OCI-LY7 (cell line): ENCODE results near the gene STAG3. TPM values are rescaled to one million over a fixed set of nuclear protein-coding genes. Genes with fewer than 3 reads are reported as not detected.
"Not testable (repeated sequence)": the region's sequence is repeated elsewhere in the genome, so short reads cannot be mapped to it uniquely, and the experiment has no call there.

ENCODE experiments used
- BruUV-seq: library from RNA; stranded (reverse); fragments of 400-500 nt; replicated peaks from 2 replicates; lab custom pipeline; 2021; lab: Mats Ljungman, UMichigan
- CTCF ChIA-PET: fragments of 300-600 bp; sonication (Branson Sonifier 250); formaldehyde crosslinking; loops from one replicate; lab custom pipeline; 2022; ENCODE audit warnings: antibody characterized with exemption; ENCODE audit not compliant: unreplicated experiment; lab: Charles Lee
- POLR2A ChIA-PET: fragments of 300-600 bp; sonication (Branson Sonifier 250); formaldehyde crosslinking; loops from one replicate; lab custom pipeline; 2022; ENCODE audit warnings: antibody characterized with exemption; lab: Charles Lee
- DNase-seq: peaks from one replicate; pipeline ENCODE4 v3.0.0-alpha.2; 2015; ENCODE audit warnings: low spot score
- H2AFZ ChIP-seq: fragments of 200-600 bp; sonication (generic), shearing (Covaris generic); 2 replicates; pipeline ENCODE4 v1.6.1; 2014; ENCODE audit warnings: mild to moderate bottlenecking, antibody characterized with exemption, low read length, moderate library complexity
- H3K27ac ChIP-seq: fragments of 200-600 bp; sonication (generic); 2 replicates; pipeline ENCODE4 v1.5.1; 2014; ENCODE audit warnings: mixed run types, low read depth, mild to moderate bottlenecking, moderate library complexity, low read length, inconsistent platforms; ENCODE audit not compliant: poor library complexity, severe bottlenecking
- H3K36me3 ChIP-seq: fragments of 200-600 bp; sonication (generic); 2 replicates; pipeline ENCODE4 v1.6.1; 2014; ENCODE audit warnings: mild to moderate bottlenecking, antibody characterized with exemption, low read length, moderate library complexity, mixed read lengths; ENCODE audit not compliant: insufficient read depth
- H3K4me1 ChIP-seq: fragments of 200-600 bp; sonication (generic); 2 replicates; pipeline ENCODE4 v1.5.1; 2014; ENCODE audit warnings: mild to moderate bottlenecking, low read length; ENCODE audit not compliant: insufficient read depth, poor library complexity, severe bottlenecking
- H3K4me2 ChIP-seq: fragments of 200-600 bp; sonication (generic); 2 replicates; pipeline ENCODE4 v1.6.1; 2014; ENCODE audit warnings: mild to moderate bottlenecking, low read length
- H3K4me3 ChIP-seq: fragments of 200-600 bp; sonication (generic); 2 replicates; pipeline ENCODE4 v1.5.1; 2014; ENCODE audit warnings: mild to moderate bottlenecking, low read depth, low read length; ENCODE audit not compliant: poor library complexity, severe bottlenecking
- H3K79me2 ChIP-seq: fragments of 200-600 bp; sonication (generic); 2 replicates; pipeline ENCODE4 v1.6.1; 2016; ENCODE audit warnings: low read depth, mild to moderate bottlenecking, low read length, moderate library complexity, mixed read lengths; ENCODE audit not compliant: insufficient read depth
- H3K9me2 ChIP-seq: fragments of 200-600 bp; sonication (generic); 2 replicates; pipeline ENCODE4 v1.6.1; 2016; ENCODE audit warnings: mild to moderate bottlenecking, low read length, mixed read lengths; ENCODE audit not compliant: insufficient read depth
- H3K9me3 ChIP-seq: fragments of 200-600 bp; sonication (generic); 2 replicates; pipeline ENCODE4 v1.6.1; 2014; ENCODE audit warnings: mild to moderate bottlenecking, mixed run types, low read length, mixed read lengths
- H4K20me1 ChIP-seq: fragments of 200-600 bp; sonication (generic); 2 replicates; pipeline ENCODE4 v1.6.1; 2014; ENCODE audit warnings: mild to moderate bottlenecking, antibody characterized with exemption, low read length, moderate library complexity, mixed read lengths; ENCODE audit not compliant: insufficient read depth
- EZH2phosphoT487 ChIP-seq: fragments of 200-600 bp; sonication (generic); IDR thresholded peaks from 2 replicates; pipeline ENCODE4 v1.6.1; 2018; ENCODE audit warnings: low read depth, borderline replicate concordance, mild to moderate bottlenecking, mixed run types, antibody characterized with exemption, low read length, moderate library complexity, mixed read lengths
- intact Hi-C: fragments of 100-400 bp; cut with micrococcal nuclease; formaldehyde crosslinking; loops from one replicate; pipeline ENCODE4 v1.10.0; 2022; ENCODE audit not compliant: unreplicated experiment
- total RNA-seq, 2 experiments: library from RNA; depleted of rRNA in 1 of 2; stranded (reverse); fragments of >200 nt in 1 of 2; shearing (Covaris generic) in 1 of 2; gene quantifications; 2 replicates each; pipeline ENCODE4 v1.2.3, GENCODE V29; 2014 to 2022
- TF ChIP-seq, protein P1 (sequence below): fragments of 200-600 bp; sonication (generic); conservative IDR thresholded peaks from 2 replicates; pipeline ENCODE4 v1.5.1; 2014; ENCODE audit warnings: mild to moderate bottlenecking, antibody characterized with exemption, low read length, moderate library complexity, mixed read lengths

STAG3 gene
- total RNA-seq, 2 experiments from 2014 or later = 70.2 to 82.8 TPM

DNA sequence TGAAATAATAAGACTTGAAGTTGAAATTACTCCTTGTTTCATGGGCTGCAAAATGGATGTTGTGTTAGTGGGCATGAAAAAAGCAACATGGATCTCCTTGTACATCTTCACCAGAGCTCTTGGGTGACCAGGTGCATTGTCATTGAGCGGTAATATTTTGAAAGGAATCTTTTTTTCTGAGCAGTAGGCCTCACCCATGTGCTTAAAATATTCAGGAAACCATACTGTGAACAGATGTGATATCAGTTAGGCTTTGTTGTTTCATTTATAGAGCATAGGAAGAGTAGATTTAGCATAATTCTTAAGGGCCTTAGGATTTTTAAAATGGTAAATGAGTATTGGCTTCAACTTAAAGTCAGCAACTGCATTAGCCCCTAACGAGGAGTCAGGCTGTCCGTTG, 15.3 kb downstream of the STAG3 start:
- no peak for TF ChIP-seq EZH2phosphoT487
- TF ChIP-seq, protein P1, sequence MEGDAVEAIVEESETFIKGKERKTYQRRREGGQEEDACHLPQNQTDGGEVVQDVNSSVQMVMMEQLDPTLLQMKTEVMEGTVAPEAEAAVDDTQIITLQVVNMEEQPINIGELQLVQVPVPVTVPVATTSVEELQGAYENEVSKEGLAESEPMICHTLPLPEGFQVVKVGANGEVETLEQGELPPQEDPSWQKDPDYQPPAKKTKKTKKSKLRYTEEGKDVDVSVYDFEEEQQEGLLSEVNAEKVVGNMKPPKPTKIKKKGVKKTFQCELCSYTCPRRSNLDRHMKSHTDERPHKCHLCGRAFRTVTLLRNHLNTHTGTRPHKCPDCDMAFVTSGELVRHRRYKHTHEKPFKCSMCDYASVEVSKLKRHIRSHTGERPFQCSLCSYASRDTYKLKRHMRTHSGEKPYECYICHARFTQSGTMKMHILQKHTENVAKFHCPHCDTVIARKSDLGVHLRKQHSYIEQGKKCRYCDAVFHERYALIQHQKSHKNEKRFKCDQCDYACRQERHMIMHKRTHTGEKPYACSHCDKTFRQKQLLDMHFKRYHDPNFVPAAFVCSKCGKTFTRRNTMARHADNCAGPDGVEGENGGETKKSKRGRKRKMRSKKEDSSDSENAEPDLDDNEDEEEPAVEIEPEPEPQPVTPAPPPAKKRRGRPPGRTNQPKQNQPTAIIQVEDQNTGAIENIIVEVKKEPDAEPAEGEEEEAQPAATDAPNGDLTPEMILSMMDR = no peak
- Histone ChIP-seq H3K36me3 (no peaks in the 10 kb centered on the region), H3K4me1 (peaks cover 88% of the 10 kb centered on the region), H3K9me2 (no peaks in the 10 kb centered on the region), H3K27ac (peak overlapping the region; percentile 95), H3K79me2 (no peaks in the 10 kb centered on the region), H3K4me2 (peak overlapping the region; percentile 72), H4K20me1 (no peaks in the 10 kb centered on the region), H2AFZ (peak overlapping the region; percentile 29; the same call in 1 of the 2 replicates), H3K4me3 (peak overlapping the region; percentile 43), H3K9me3 (no peaks in the 10 kb centered on the region)
- POLR2A ChIA-PET = interaction anchor here (0.6 to 4.4 kb wide), 14 partner anchors 10 to 357 kb away, joined by 3 to 37 read pairs (median 5); partner anchors contain the start of gene LAMTOR4
- TSS peak; percentile 12 for BruUV-seq
- intact Hi-C loops = no loop called here
- CTCF ChIA-PET = no interaction called here
- peak; percentile 71 for DNase-seq

DNA sequence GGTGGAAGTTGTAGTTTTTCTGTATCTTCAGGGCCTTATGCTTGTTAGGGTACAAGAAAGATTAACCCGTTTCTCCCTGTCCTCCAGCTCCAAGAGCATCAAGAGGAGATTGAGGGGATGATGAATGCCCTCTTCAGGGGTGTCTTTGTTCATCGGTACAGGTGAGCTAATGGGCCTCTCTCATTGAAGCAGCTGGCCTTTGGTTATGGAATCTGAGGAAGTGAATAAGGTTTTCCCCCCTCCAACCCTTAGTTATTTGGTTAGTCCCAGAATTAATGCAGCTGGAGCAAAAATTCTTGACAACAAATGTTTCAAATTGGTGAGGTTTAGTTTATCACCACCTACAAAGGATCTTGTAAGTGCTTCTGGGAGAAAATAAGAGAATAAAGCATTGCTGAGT, 17.5 kb downstream of the STAG3 start:
- H3K9me2 ChIP-seq = no peaks in the 10 kb centered on the region
- peak overlapping the region; percentile 95 for H3K27ac ChIP-seq
- intact Hi-C loops = no loop called here
- H2AFZ ChIP-seq = peak overlapping the region; percentile 61; the same call in 1 of the 2 replicates
- peaks cover 95% of the 10 kb centered on the region for H3K4me1 ChIP-seq
- no peaks in the 10 kb centered on the region for H4K20me1 ChIP-seq
- ChIA-PET POLR2A (interaction anchor here (1.0 to 4.4 kb wide), 6 partner anchors 13 to 75 kb away, joined by 3 to 37 read pairs (median 10); no protein-coding TSS in a partner anchor), CTCF (interaction anchor here (1.0 kb wide), 1 partner anchor 23 kb away, joined by 3 read pairs; no protein-coding TSS in a partner anchor)
- peak overlapping the region; percentile 52 for H3K4me2 ChIP-seq
- H3K9me3 ChIP-seq = no peaks in the 10 kb centered on the region
- TF ChIP-seq, protein P1 = no peak
- TF ChIP-seq EZH2phosphoT487 = no peak
- H3K36me3 ChIP-seq = 0 out of 2 replicates have a peak, but pooled peaks cover 2% of the 10 kb centered on the region
- no TSS peak for BruUV-seq
- H3K79me2 ChIP-seq = no peaks in the 10 kb centered on the region
- peak; percentile 54 for DNase-seq
- H3K4me3 ChIP-seq = peak overlapping the region; percentile 11

DNA sequence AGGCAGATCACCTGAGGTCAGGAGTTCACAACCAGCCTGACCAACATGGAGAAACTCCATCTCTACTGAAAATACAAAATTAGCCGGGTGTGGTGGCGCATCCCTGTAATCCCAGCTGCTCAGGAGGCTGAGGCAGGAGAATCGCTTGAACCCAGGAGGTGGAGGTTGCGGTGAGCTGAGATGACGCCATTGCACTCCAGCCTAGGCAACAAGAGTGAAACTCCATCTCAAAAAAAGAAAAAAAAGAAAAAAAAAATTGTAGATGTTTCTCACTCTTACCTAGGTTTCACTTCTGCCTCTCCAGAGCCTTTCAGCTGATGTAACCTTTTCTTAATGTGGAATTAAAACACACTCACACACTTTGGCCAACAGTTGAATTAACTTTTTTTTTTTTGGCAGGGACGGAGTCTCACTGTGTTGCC, 18.2 kb downstream of the STAG3 start:
- H3K9me2 ChIP-seq, CTCF ChIA-PET, intact Hi-C loops, H3K79me2 ChIP-seq, H3K9me3 ChIP-seq, H3K36me3 ChIP-seq, BruUV-seq, H4K20me1 ChIP-seq: not testable (repeated sequence)
- peak overlapping the region; percentile 52 for H3K4me2 ChIP-seq
- POLR2A ChIA-PET = interaction anchor here (1.3 to 4.4 kb wide), 6 partner anchors 9 to 75 kb away, joined by 3 to 37 read pairs (median 8); no protein-coding TSS in a partner anchor
- peak; percentile 87 for DNase-seq
- peaks cover 95% of the 10 kb centered on the region for H3K4me1 ChIP-seq
- H3K27ac ChIP-seq = peak overlapping the region; percentile 95
- H2AFZ ChIP-seq = peak overlapping the region; percentile 61; the same call in 1 of the 2 replicates
- H3K4me3 ChIP-seq = peak overlapping the region; percentile 11
